SK-N-SH (cell line): ENCODE measurements around the gene PEX14. TPM values are rescaled to one million over a fixed set of nuclear protein-coding genes. Genes with fewer than 3 reads are reported as not detected.

ENCODE experiments used
- CTCF ChIA-PET: fragments of 300-600, 350-600 bp; formaldehyde crosslinking; extraction: SDS; loops from one replicate; lab custom pipeline; 2021; lab: Yijun Ruan, JAX
- POLR2A ChIA-PET: fragments of 350-600 bp; sonication (Branson Sonifier 250); formaldehyde crosslinking; extraction: SDS; loops from one replicate; lab custom pipeline; 2020; ENCODE audit warnings: antibody characterized with exemption, inconsistent platforms; lab: Yijun Ruan, JAX
- DNase-seq: peaks from one replicate; pipeline ENCODE4 v3.0.0; 2012
- H2AFZ ChIP-seq: fragments of 200-600 bp; sonication (generic); 2 replicates; pipeline ENCODE4 v1.8.1; 2016; ENCODE audit warnings: antibody characterized with exemption, mild to moderate bottlenecking, low read depth
- H3F3A ChIP-seq: fragments of 200-600 bp; sonication (generic); replicated peaks from 2 replicates; pipeline ENCODE3; 2016; ENCODE audit warnings: antibody characterized with exemption, mild to moderate bottlenecking; ENCODE audit not compliant: insufficient read depth
- H3K27ac ChIP-seq, 2 experiments: fragments of 200-500 bp in 1 of 2; fragments of 200-600 bp in 1 of 2; sonication (Bioruptor generic) in 1 of 2; sonication (generic), shearing (Covaris generic) in 1 of 2; 2 replicates each; pipeline versions ENCODE4 v1.5.1 to v1.6.1; 2014 to 2016; ENCODE audit warnings: low read depth in 2 of 2, inconsistent platforms in 1 of 2, low read length in 1 of 2, mild to moderate bottlenecking in 1 of 2, mixed read lengths in 1 of 2
- H3K27me3 ChIP-seq: fragments of 200-600 bp; sonication (generic), shearing (Covaris generic); 2 replicates; pipeline ENCODE4 v1.6.1; 2016; ENCODE audit warnings: mixed run types; ENCODE audit not compliant: insufficient read depth
- H3K36me3 ChIP-seq, 2 experiments: fragments of 200-500 bp in 1 of 2; fragments of 200-600 bp in 1 of 2; sonication (Bioruptor generic) in 1 of 2; sonication (generic) in 1 of 2; replicated peaks in 1 of 2; 2 replicates each; pipeline versions ENCODE3 to v1.5.1; 2014 to 2016; ENCODE audit warnings: low read length in 1 of 2, mild to moderate bottlenecking in 1 of 2; ENCODE audit not compliant: insufficient read depth in 2 of 2, control insufficient read depth in 1 of 2
- H3K4me1 ChIP-seq, 2 experiments: fragments of 200-500 bp in 1 of 2; fragments of 200-600 bp in 1 of 2; sonication (Bioruptor generic) in 1 of 2; sonication (generic), shearing (Covaris generic) in 1 of 2; 2 replicates each; pipeline versions ENCODE4 v1.5.1 to v1.6.1; 2014 to 2016; ENCODE audit warnings: low read depth in 1 of 2, low read length in 1 of 2, mixed run types in 1 of 2; ENCODE audit not compliant: insufficient read depth in 2 of 2, control insufficient read depth in 1 of 2
- H3K4me2 ChIP-seq: fragments of 200-600 bp; sonication (generic), shearing (Covaris generic); 2 replicates; pipeline ENCODE4 v1.6.1; 2017; ENCODE audit warnings: mixed run types
- H3K4me3 ChIP-seq, 2 experiments: fragments of 200-500 bp in 1 of 2; fragments of 200-600 bp in 1 of 2; sonication (Bioruptor generic) in 1 of 2; sonication (generic), shearing (Covaris generic) in 1 of 2; 2 replicates each; pipeline versions ENCODE4 v1.5.1 to v1.8.1; 2014 to 2016; ENCODE audit warnings: low read depth in 2 of 2, inconsistent platforms in 1 of 2, low read length in 1 of 2, mild to moderate bottlenecking in 1 of 2, mixed read lengths in 1 of 2, moderate library complexity in 1 of 2
- H3K79me2 ChIP-seq: fragments of 200-600 bp; sonication (generic); 2 replicates; pipeline ENCODE4 v1.8.1; 2017; ENCODE audit warnings: mild to moderate bottlenecking; ENCODE audit not compliant: insufficient read depth
- H3K9ac ChIP-seq: fragments of 200-600 bp; sonication (generic); 2 replicates; pipeline ENCODE4 v1.6.1; 2017; ENCODE audit warnings: mixed run types
- H3K9me2 ChIP-seq: fragments of 200-600 bp; sonication (generic); 2 replicates; pipeline ENCODE4 v1.6.1; 2017; ENCODE audit warnings: mixed run types
- H3K9me3 ChIP-seq: fragments of 200-600 bp; sonication (generic); 2 replicates; pipeline ENCODE4 v1.6.1; 2017; ENCODE audit warnings: mixed run types, mild to moderate bottlenecking, moderate library complexity
- H4K20me1 ChIP-seq: fragments of 200-600 bp; sonication (generic); 2 replicates; pipeline ENCODE4 v1.6.1; 2017; ENCODE audit warnings: mild to moderate bottlenecking, mixed run types; ENCODE audit not compliant: insufficient read depth
- CTCF ChIP-seq: fragments of 200-600 bp; sonication (generic); IDR thresholded peaks from 2 replicates; pipeline ENCODE4 v1.6.1; 2017; ENCODE audit warnings: antibody characterized with exemption, mild to moderate bottlenecking, moderate library complexity
- EP300 ChIP-seq, 2 experiments: IDR thresholded peaks; 2 replicates each; pipeline versions ENCODE4 v1.4.0 to v1.6.1; 2012; ENCODE audit warnings: borderline replicate concordance in 1 of 2, low read depth in 1 of 2, low read length in 1 of 2
- FOSL2 ChIP-seq: IDR thresholded peaks from 2 replicates; pipeline ENCODE4 v1.4.0; 2012; ENCODE audit warnings: low read depth, mild to moderate bottlenecking, moderate library complexity, borderline replicate concordance
- GATA2 ChIP-seq: sonication (generic); formaldehyde crosslinking; IDR thresholded peaks from 2 replicates; pipeline ENCODE4 v1.5.0; 2020; ENCODE audit warnings: mild to moderate bottlenecking, missing genetic modification reagents
- MEF2A ChIP-seq: IDR thresholded peaks from 2 replicates; pipeline ENCODE4 v1.4.0; 2012; ENCODE audit warnings: low read depth, borderline replicate concordance
- NFIC ChIP-seq: IDR thresholded peaks from 2 replicates; pipeline ENCODE4 v1.4.0; 2012; ENCODE audit warnings: borderline replicate concordance
- NRF1 ChIP-seq: IDR thresholded peaks from 2 replicates; pipeline ENCODE4 v1.6.1; 2012; ENCODE audit warnings: low read depth, mild to moderate bottlenecking, low read length
- POLR2AphosphoS5 ChIP-seq: IDR thresholded peaks from 2 replicates; pipeline ENCODE4 v1.6.1; 2012; ENCODE audit warnings: low read depth, low read length
- RFX5 ChIP-seq: IDR thresholded peaks from 2 replicates; pipeline ENCODE4 v1.6.1; 2012; ENCODE audit warnings: mild to moderate bottlenecking, improper control_type of control experiment, low read length
- RXRA ChIP-seq: IDR thresholded peaks from 2 replicates; pipeline ENCODE4 v1.4.0; 2012; ENCODE audit warnings: low read depth, mild to moderate bottlenecking, borderline replicate concordance
- SMC3 ChIP-seq: IDR thresholded peaks from 2 replicates; pipeline ENCODE4 v1.6.1; 2012; ENCODE audit warnings: low read depth, low read length, improper control_type of control experiment
- TAF1 ChIP-seq: IDR thresholded peaks from 2 replicates; pipeline ENCODE4 v1.6.1; 2012; ENCODE audit warnings: low read depth, mild to moderate bottlenecking, low read length, moderate library complexity, borderline replicate concordance
- TCF12 ChIP-seq: IDR thresholded peaks from 2 replicates; pipeline ENCODE4 v1.4.0; 2012
- WGBS: methylation state at CpG from one replicate; pipeline ENCODE4 v1.1.6; 2017; ENCODE audit warnings: low lambda C conversion rate; 5-methylcytosine and 5-hydroxymethylcytosine counted together
- polyA plus RNA-seq, 3 experiments: library from polyadenylated mRNA; depleted of rRNA; stranded (reverse); fragments of >200 nt; gene quantifications; 2 replicates each; pipeline ENCODE4 v1.2.3, GENCODE V29; 2012
- TF ChIP-seq, protein P1 (sequence below): IDR thresholded peaks from 2 replicates; pipeline ENCODE4 v1.6.1; 2012; ENCODE audit warnings: mild to moderate bottlenecking, low read depth, low read length, moderate library complexity
- TF ChIP-seq, protein P2 (sequence below): IDR thresholded peaks from 2 replicates; pipeline ENCODE4 v1.4.0; 2012; ENCODE audit warnings: low read depth, borderline replicate concordance
- TF ChIP-seq, protein P3 (sequence below): fragments of 150-350 bp; IDR thresholded peaks from 2 replicates; pipeline ENCODE4 v1.6.1; 2017; ENCODE audit warnings: antibody characterized with exemption, low read length, low read depth, borderline replicate concordance

PEX14 gene
- polyA plus RNA-seq, 1 of the 3 experiments (the other 2 are of a cell fraction) = 36.2 TPM

GRCh38 chr1:10508511-10508951, 33.8 kb downstream of the PEX14 start (continued):
- TF ChIP-seq, protein P1, sequence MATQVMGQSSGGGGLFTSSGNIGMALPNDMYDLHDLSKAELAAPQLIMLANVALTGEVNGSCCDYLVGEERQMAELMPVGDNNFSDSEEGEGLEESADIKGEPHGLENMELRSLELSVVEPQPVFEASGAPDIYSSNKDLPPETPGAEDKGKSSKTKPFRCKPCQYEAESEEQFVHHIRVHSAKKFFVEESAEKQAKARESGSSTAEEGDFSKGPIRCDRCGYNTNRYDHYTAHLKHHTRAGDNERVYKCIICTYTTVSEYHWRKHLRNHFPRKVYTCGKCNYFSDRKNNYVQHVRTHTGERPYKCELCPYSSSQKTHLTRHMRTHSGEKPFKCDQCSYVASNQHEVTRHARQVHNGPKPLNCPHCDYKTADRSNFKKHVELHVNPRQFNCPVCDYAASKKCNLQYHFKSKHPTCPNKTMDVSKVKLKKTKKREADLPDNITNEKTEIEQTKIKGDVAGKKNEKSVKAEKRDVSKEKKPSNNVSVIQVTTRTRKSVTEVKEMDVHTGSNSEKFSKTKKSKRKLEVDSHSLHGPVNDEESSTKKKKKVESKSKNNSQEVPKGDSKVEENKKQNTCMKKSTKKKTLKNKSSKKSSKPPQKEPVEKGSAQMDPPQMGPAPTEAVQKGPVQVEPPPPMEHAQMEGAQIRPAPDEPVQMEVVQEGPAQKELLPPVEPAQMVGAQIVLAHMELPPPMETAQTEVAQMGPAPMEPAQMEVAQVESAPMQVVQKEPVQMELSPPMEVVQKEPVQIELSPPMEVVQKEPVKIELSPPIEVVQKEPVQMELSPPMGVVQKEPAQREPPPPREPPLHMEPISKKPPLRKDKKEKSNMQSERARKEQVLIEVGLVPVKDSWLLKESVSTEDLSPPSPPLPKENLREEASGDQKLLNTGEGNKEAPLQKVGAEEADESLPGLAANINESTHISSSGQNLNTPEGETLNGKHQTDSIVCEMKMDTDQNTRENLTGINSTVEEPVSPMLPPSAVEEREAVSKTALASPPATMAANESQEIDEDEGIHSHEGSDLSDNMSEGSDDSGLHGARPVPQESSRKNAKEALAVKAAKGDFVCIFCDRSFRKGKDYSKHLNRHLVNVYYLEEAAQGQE = no peak
- TF ChIP-seq, protein P2, sequence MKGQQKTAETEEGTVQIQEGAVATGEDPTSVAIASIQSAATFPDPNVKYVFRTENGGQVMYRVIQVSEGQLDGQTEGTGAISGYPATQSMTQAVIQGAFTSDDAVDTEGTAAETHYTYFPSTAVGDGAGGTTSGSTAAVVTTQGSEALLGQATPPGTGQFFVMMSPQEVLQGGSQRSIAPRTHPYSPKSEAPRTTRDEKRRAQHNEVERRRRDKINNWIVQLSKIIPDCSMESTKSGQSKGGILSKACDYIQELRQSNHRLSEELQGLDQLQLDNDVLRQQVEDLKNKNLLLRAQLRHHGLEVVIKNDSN = no peak
- TF ChIP-seq EP300 (IDR thresholded peaks at IDR 0.05; ENCODE audit: borderline replicate concordance in 1 of 2, low read depth in 1 of 2, low read length in 1 of 2) = peak in 1 of 2 experiments; percentile 29; a peak in 1 of 4 replicates
- 0 out of 2 replicates have a peak, but pooled peaks have one; percentile 35 for TF ChIP-seq POLR2AphosphoS5
- TF ChIP-seq TCF12 = peak; percentile 95
- no peak for TF ChIP-seq RFX5

DNA sequence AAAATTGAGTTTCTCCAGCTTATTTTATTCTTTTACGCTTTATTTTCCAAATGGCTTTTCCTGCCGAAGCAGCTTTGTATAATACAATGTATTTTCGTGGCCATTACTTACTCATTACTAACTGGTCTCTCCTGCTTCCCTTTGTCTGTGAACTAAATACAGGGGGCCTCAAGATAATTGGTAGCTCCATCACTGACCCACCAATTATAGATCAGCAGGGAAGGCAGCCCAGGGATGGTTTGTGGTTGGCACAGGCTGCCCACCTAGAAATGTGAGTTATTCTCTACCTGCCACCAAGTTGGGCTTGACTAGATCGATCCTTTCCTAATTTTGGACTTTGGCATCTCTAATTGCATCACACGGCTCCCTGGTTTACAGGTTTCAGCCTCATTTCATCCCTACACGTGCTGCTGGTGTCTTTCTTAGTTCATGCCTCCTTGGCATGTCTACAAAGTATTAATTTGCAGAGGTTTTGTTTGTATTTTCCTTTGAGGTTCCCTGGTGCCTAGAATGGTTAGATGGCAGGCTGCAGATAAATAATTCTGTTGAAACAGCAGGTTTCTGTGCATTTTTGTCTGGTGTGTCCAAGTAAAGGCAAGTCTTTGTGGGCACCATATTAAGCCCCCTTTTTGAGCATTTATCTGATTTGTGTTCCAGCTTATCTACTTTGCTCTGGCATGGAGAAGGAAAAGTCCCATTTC, 35.2 kb downstream of the PEX14 start:
- Histone ChIP-seq H3K9me3 (no peaks in the 10 kb centered on the region), H4K20me1 (peaks cover 3% of the 10 kb centered on the region; the same call in 1 of the 2 replicates), H3K79me2 (peaks cover 70% of the 10 kb centered on the region), H3K4me1 (peaks cover 27 to 60% of the 10 kb centered on the region in 2 experiments), H3K9ac (peak overlapping the region; percentile 62), H3K4me2 (peak overlapping the region; percentile 86), H3F3A (peaks cover 29% of the 10 kb centered on the region), H3K4me3 (peak overlapping the region in 1 of 2 experiments; percentile 55; a peak in 3 of 4 replicates), H3K27ac (peak overlapping the region in 1 of 2 experiments; percentile 92; a peak in 3 of 4 replicates), H3K9me2 (no peaks in the 10 kb centered on the region), H2AFZ (no peak overlapping the region; the same call in 1 of the 2 replicates), H3K27me3 (no peaks in the 10 kb centered on the region), H3K36me3 (no peaks in the 10 kb centered on the region)
- WGBS = 85% methylated on average over 6 of the region's 6 CpGs
- TF ChIP-seq TAF1 = no peak
- TF ChIP-seq, protein P3, sequence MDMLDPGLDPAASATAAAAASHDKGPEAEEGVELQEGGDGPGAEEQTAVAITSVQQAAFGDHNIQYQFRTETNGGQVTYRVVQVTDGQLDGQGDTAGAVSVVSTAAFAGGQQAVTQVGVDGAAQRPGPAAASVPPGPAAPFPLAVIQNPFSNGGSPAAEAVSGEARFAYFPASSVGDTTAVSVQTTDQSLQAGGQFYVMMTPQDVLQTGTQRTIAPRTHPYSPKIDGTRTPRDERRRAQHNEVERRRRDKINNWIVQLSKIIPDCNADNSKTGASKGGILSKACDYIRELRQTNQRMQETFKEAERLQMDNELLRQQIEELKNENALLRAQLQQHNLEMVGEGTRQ = no peak
- TF ChIP-seq FOSL2 = no peak
- no peak for TF ChIP-seq SMC3
- TF ChIP-seq RXRA = no peak
- no peak for TF ChIP-seq POLR2AphosphoS5
- no peak for TF ChIP-seq MEF2A
- TF ChIP-seq GATA2 = no peak
- TF ChIP-seq NRF1 = no peak
- no peak for TF ChIP-seq TCF12
- TF ChIP-seq CTCF = no peak
- TF ChIP-seq NFIC = no peak
- ChIA-PET CTCF (interaction anchor here (0.6 to 8.0 kb wide), 9 partner anchors 15 to 432 kb away, joined by 3 to 157 read pairs (median 4); no protein-coding TSS in a partner anchor), POLR2A (no interaction called here)
- no peak for DNase-seq
